Sigmoid colon (tissue), 4 donors: ENCODE measurements around the gene SDHAF2.

Source experiments
- CTCF ChIP-seq, 4 experiments: fragments of 450-650 bp in 3 of 4; fragments of 200-600 bp in 1 of 4; IDR thresholded peaks; one replicate each; pipeline ENCODE4 v1.5.1; 2016 to 2019; ENCODE audit warnings: antibody characterized with exemption in 4 of 4, mild to moderate bottlenecking in 3 of 4, moderate library complexity in 2 of 4
- POLR2AphosphoS5 ChIP-seq, 4 donors: sonication (generic); formaldehyde crosslinking; IDR thresholded peaks; one replicate each; pipeline ENCODE4 v1.6.1; 2017; ENCODE audit warnings: antibody characterized with exemption in 4 of 4

GRCh38 chr11:61446211-61446651, 16.3 kb downstream of the SDHAF2 start:
- TF ChIP-seq CTCF (IDR thresholded peaks at IDR 0.05) (peak; percentile 77 to 88 (median 81)), POLR2AphosphoS5 (IDR thresholded peaks at IDR 0.05) (peak in 3 of 4 donors; percentile 34 to 56 (median 44))
